K562 (cell line): Measurements from ENCODE around the gene DYNLT5. TPM values are rescaled to one million over a fixed set of nuclear protein-coding genes. Genes with fewer than 3 reads are reported as not detected.

Experiments used
- AFF4 ChIP-seq: sonication (generic); formaldehyde crosslinking; IDR thresholded peaks from 2 replicates; pipeline ENCODE4 v1.8.0; 2023; ENCODE audit warnings: mild to moderate bottlenecking, missing genetic modification reagents
- ASH1L ChIP-seq: fragments of 450-650 bp; IDR thresholded peaks from 2 replicates; pipeline ENCODE4 v1.6.1; 2018; ENCODE audit warnings: borderline replicate concordance, mild to moderate bottlenecking, low read depth; ENCODE audit not compliant: partially characterized antibody
- CBX3 ChIP-seq, 2 experiments: IDR thresholded peaks; 1 replicate in 1 of 2; 2 replicates in 1 of 2; pipeline ENCODE4 v1.6.1; 2012; ENCODE audit warnings: inconsistent platforms in 2 of 2, low read length in 2 of 2, borderline replicate concordance in 1 of 2, control low read depth in 1 of 2
- E2F4 ChIP-seq: sonication (generic); formaldehyde crosslinking; IDR thresholded peaks from 2 replicates; pipeline ENCODE4 v1.8.0; 2022; ENCODE audit warnings: mild to moderate bottlenecking, low read depth, missing genetic modification reagents
- ELK1 ChIP-seq: sonication (generic); formaldehyde crosslinking; IDR thresholded peaks from 2 replicates; pipeline ENCODE4 v1.8.1; 2022; ENCODE audit warnings: missing genetic modification reagents
- FOXK2 ChIP-seq, 2 experiments: fragments of 450-650 bp; IDR thresholded peaks in 1 of 2; conservative IDR thresholded peaks in 1 of 2; 2 replicates each; pipeline ENCODE4 v1.6.1; 2016; ENCODE audit warnings: low read depth in 2 of 2, mild to moderate bottlenecking in 1 of 2
- MCM5 ChIP-seq: fragments of 450-650 bp; IDR thresholded peaks from 2 replicates; pipeline ENCODE4 v1.6.1; 2016; ENCODE audit warnings: low read depth
- PKNOX1 ChIP-seq: fragments of 450-650 bp; IDR thresholded peaks from 2 replicates; pipeline ENCODE4 v1.6.1; 2016
- RCOR1 ChIP-seq, 2 experiments: IDR thresholded peaks; 2 replicates each; pipeline ENCODE4 v1.6.1; 2012; ENCODE audit warnings: low read depth in 2 of 2, low read length in 2 of 2, borderline replicate concordance in 1 of 2, improper control_type of control experiment in 1 of 2
- SMARCE1 ChIP-seq: fragments of 450-650 bp; IDR thresholded peaks from 2 replicates; pipeline ENCODE4 v1.7.1; 2016; ENCODE audit warnings: mild to moderate bottlenecking
- TAL1 ChIP-seq: fragments of 450-650 bp; IDR thresholded peaks from 2 replicates; pipeline ENCODE4 v1.6.1; 2016; ENCODE audit warnings: mild to moderate bottlenecking
- ZKSCAN3 ChIP-seq: fragments of 250-450 bp; sonication (Bioruptor Pico); IDR thresholded peaks from 2 replicates; pipeline ENCODE4 v1.4.0; 2020
- ZNF121 ChIP-seq: sonication (generic); formaldehyde crosslinking; conservative IDR thresholded peaks from 2 replicates; pipeline ENCODE4 v1.8.0; 2022; ENCODE audit warnings: missing genetic modification reagents
- ZNF445 ChIP-seq: fragments of 250-450 bp; sonication (Bioruptor Pico); IDR thresholded peaks from 2 replicates; pipeline ENCODE4 v1.4.0; 2020; ENCODE audit warnings: low read depth, mild to moderate bottlenecking, moderate library complexity
- ZNF609 ChIP-seq: sonication (generic); formaldehyde crosslinking; IDR thresholded peaks from 2 replicates; pipeline ENCODE4 v1.8.1; 2023; ENCODE audit warnings: missing genetic modification reagents, mild to moderate bottlenecking, borderline replicate concordance
- polyA plus RNA-seq, 8 experiments: library from polyadenylated mRNA; depleted of rRNA in 4 of 8; stranded (reverse) in 5 of 8; unstranded in 3 of 8; fragments of >200 nt; fragmentation: Nextera tagmentation in 2 of 8; fragmentation: Illumina TruSeq in 1 of 8; extraction: Ambion mirVana in 2 of 8; extraction: Trizol in 1 of 8; gene quantifications; 2 replicates each; pipeline versions ENCODE4 v1.2.1 to v1.2.3, GENCODE V29; 2011 to 2014; ENCODE audit warnings: inconsistent platforms in 1 of 8, missing spikeins in 1 of 8
- total RNA-seq, 7 experiments: library from RNA; depleted of rRNA in 6 of 7; stranded (reverse); fragments of >200 nt in 6 of 7; fragmentation: Illumina TruSeq in 2 of 7; extraction: Trizol in 2 of 7; gene quantifications; 2 replicates each; pipeline versions ENCODE4 v1.2.1 to v1.2.3, GENCODE V29; 2011 to 2021; ENCODE audit warnings: low replicate concordance in 1 of 7

DYNLT5 gene
- total and polyA plus RNA-seq, 9 of the 15 experiments (the other 6 are each of a cell fraction or from before 2014, with no cell fraction given), result not detected

- TF ChIP-seq AFF4 (CRISPR knock-in tag), result no peak
- TF ChIP-seq ASH1L, result no peak
- TF ChIP-seq PKNOX1, result peak; percentile 40; the same call in 1 of the 2 replicates
- peak; percentile 76 for TF ChIP-seq ZNF445
- TF ChIP-seq TAL1, result peak; percentile 91
- TF ChIP-seq ZNF121 (CRISPR knock-in tag), result no peak
- TF ChIP-seq ZKSCAN3, result no peak
- TF ChIP-seq SMARCE1, result peak; percentile 92
- no peak for TF ChIP-seq ZNF609 (CRISPR knock-in tag)
- peak; percentile 83 to 89 for TF ChIP-seq FOXK2 (conservative IDR thresholded peaks at IDR 0.05 in 1 of 2, IDR thresholded peaks at IDR 0.05 in 1 of 2; ENCODE audit: low read depth in 2 of 2)
- no peak for TF ChIP-seq E2F4 (CRISPR knock-in tag)
- peak in 1 of 2 experiments; percentile 89; a peak in 2 of 4 replicates for TF ChIP-seq RCOR1 (IDR thresholded peaks at IDR 0.05; ENCODE audit: borderline replicate concordance in 1 of 2, low read depth in 2 of 2, low read length in 2 of 2)
- no peak for TF ChIP-seq ELK1 (CRISPR knock-in tag)
- TF ChIP-seq CBX3 (IDR thresholded peaks at IDR 0.05; ENCODE audit: borderline replicate concordance in 1 of 2, low read length in 2 of 2), result peak in 1 of 2 experiments; percentile 71; a peak in 1 of 3 replicates
- TF ChIP-seq MCM5, result no peak
Measured at GRCh38 chr1:66758241-66758755, 6.0 kb downstream of the DYNLT5 start (continued).
